Ishikawa (cell line): ENCODE results near the gene FIS1.

Source experiments
- CEBPB ChIP-seq: IDR thresholded peaks from 2 replicates; pipeline ENCODE4 v1.6.1; 2012
- CREB1 ChIP-seq: IDR thresholded peaks from 2 replicates; pipeline ENCODE4 v1.6.1; 2012; ENCODE audit warnings: low read depth
- EGR1 ChIP-seq: IDR thresholded peaks from 2 replicates; pipeline ENCODE4 v1.6.1; 2012
- EP300 ChIP-seq: IDR thresholded peaks from 2 replicates; pipeline ENCODE4 v1.6.1; 2012; ENCODE audit warnings: borderline replicate concordance
- FOXM1 ChIP-seq: IDR thresholded peaks from 2 replicates; pipeline ENCODE4 v1.6.1; 2012; ENCODE audit warnings: low read depth, borderline replicate concordance
- MAX ChIP-seq: IDR thresholded peaks from 2 replicates; pipeline ENCODE4 v1.6.1; 2012
- NFIC ChIP-seq: IDR thresholded peaks from 2 replicates; pipeline ENCODE4 v1.6.1; 2012
- RAD21 ChIP-seq: IDR thresholded peaks from 2 replicates; pipeline ENCODE4 v1.6.1; 2012; ENCODE audit warnings: low read depth
- REST ChIP-seq: IDR thresholded peaks from 2 replicates; pipeline ENCODE4 v1.6.1; 2012; ENCODE audit warnings: low read depth, mild to moderate bottlenecking
- TAF1 ChIP-seq: IDR thresholded peaks from 2 replicates; pipeline ENCODE4 v1.6.1; 2012; ENCODE audit warnings: low read depth, mild to moderate bottlenecking
- TCF12 ChIP-seq: IDR thresholded peaks from 2 replicates; pipeline ENCODE4 v1.6.1; 2012; ENCODE audit warnings: low read depth
- TEAD4 ChIP-seq: IDR thresholded peaks from 2 replicates; pipeline ENCODE4 v1.6.1; 2012
- USF1 ChIP-seq: IDR thresholded peaks from 2 replicates; pipeline ENCODE4 v1.6.1; 2012
- YY1 ChIP-seq: IDR thresholded peaks from 2 replicates; pipeline ENCODE4 v1.6.1; 2012; ENCODE audit warnings: low read depth
- ZBTB7A ChIP-seq: IDR thresholded peaks from 2 replicates; pipeline ENCODE4 v1.6.1; 2012; ENCODE audit warnings: low read depth

FIS1 gene

GRCh38 chr7:101244375-101245146, at the start of gene FIS1:
FIS1 (minus strand) TSS chr7:101245081; CDS start chr7:101245004, 77 bp downstream.
- TF ChIP-seq TAF1 (peak; percentile 57; the same call in 1 of the 2 replicates), USF1 (peak; percentile 45; the same call in 1 of the 2 replicates), YY1 (peak; percentile 67), EGR1 (no peak), MAX (peak; percentile 69), REST (no peak), FOXM1 (no peak), CEBPB (no peak), TEAD4 (no peak), CREB1 (no peak), ZBTB7A (0 out of 2 replicates have a peak, but pooled peaks have one; percentile 7), NFIC (no peak), RAD21 (peak; percentile 39; the same call in 1 of the 2 replicates), TCF12 (peak; percentile 49; the same call in 1 of the 2 replicates), EP300 (no peak)

- TF ChIP-seq MAX (no peak), CREB1 (no peak), EP300 (no peak), TCF12 (no peak)
Measured at GRCh38 chr7:101294039-101294831, 49.4 kb upstream of the FIS1 start.

GRCh38 chr7:101290186-101291037, 45.5 kb upstream of the FIS1 start:
- peak; percentile 53 for TF ChIP-seq RAD21

GRCh38 chr7:101288439-101288838, 43.6 kb upstream of the FIS1 start:
- TF ChIP-seq MAX, result no peak
- no peak for TF ChIP-seq TEAD4
- TF ChIP-seq EGR1, result no peak
- no peak for TF ChIP-seq REST
- no peak for TF ChIP-seq FOXM1
- no peak for TF ChIP-seq CEBPB
- TF ChIP-seq TAF1, result no peak

- TF ChIP-seq RAD21 (no peak), TAF1 (no peak), EGR1 (no peak), YY1 (no peak), REST (no peak), MAX (no peak), CEBPB (no peak), USF1 (no peak), EP300 (no peak), CREB1 (no peak), TEAD4 (no peak), NFIC (no peak), TCF12 (no peak)
Measured at GRCh38 chr7:101287032-101287431, 42.2 kb upstream of the FIS1 start.
